Embryonic facial prominence (tissue), 1 donor: ENCODE measurements around the gene PTPRH.

Source experiments
- DNase-seq: peaks from one replicate; pipeline ENCODE4 v3.0.0-alpha.2; 2016; ENCODE audit errors: extremely low spot score

Gene PTPRH

DNA sequence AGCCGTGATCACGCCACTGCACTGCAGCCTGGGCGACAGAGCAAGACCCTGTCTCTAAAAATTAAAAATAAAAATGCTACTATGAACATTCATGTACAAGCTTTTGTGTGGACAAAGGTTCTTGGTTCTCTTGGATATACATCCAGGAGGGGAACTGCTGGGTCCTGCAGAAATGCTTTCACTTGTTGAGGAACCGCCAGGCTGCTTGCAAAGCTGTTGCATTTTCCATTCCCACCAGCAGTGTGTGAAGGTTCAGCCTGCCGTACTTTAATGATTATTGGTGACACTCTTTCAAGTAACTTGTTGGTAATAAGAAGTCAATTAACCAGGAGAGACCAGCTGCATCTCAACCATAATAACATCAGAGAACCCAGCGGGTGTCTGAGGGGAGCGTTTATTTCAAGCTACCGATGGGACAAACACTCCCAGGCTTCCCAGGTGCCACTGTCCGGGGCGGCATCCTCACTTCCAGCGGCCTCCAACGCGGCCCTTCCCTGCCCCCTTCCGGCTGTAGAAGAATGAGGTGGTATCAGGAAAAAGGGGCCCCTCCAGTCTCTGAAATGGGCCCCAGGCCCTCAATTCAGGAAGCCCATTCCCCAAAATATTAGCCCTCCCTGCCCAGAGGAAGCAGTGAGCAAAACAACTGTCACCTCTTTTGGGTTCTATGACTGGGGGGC is 76.7 kb downstream of the PTPRH start:
- DNase-seq, result no peak

GRCh38 chr19:55131421-55131820 is 77.9 kb downstream of the PTPRH start:
- no peak for DNase-seq
